T-cell (primary cell): Measurements from ENCODE around the gene FAM20C. TPM values are rescaled to one million over a fixed set of nuclear protein-coding genes. Genes with fewer than 3 reads are reported as not detected.

Source experiments
- total RNA-seq, 35 experiments: library from RNA in 6 of 35; stranded (reverse) in 6 of 35; fragments of 120-200 nt in 1 of 35; gene quantifications; one replicate each; pipeline versions ENCODE4 v1.2.1 to v1.2.4 and lab custom pipeline; 2013 to 2026

Gene FAM20C
- total RNA-seq, 5 donors from 2014 or later (not counting 1 experiment from before 2014, with no cell fraction given), result 0.18 to 2.0 (median 1.2) TPM

Other genes starting within 250 kb of the FAM20C start
- gene FOXL3, start 97.6 kb downstream of the FAM20C start, total RNA-seq, result not detected